Prostate gland (tissue), 2 donors: Measurements from ENCODE around the gene HLA-B.

ENCODE experiments used
- CTCF ChIP-seq, 4 experiments: fragments of 200-600 bp in 2 of 4; fragments of 450-650 bp in 2 of 4; sonication (generic) in 2 of 4; IDR thresholded peaks; 1 replicate in 3 of 4; 2 replicates in 1 of 4; pipeline ENCODE4 v1.5.1; 2016 to 2019; ENCODE audit warnings: antibody characterized with exemption in 4 of 4, mild to moderate bottlenecking in 2 of 4, moderate library complexity in 2 of 4
- POLR2A ChIP-seq: fragments of 450-650 bp; IDR thresholded peaks from one replicate; pipeline ENCODE4 v1.6.1; 2016; ENCODE audit warnings: antibody characterized with exemption, mild to moderate bottlenecking

GRCh38 chr6:31355583-31355948 lies 1.4 kb downstream of the HLA-B start:
- TF ChIP-seq CTCF (IDR thresholded peaks at IDR 0.05) = no peak
- TF ChIP-seq POLR2A = no peak
